H1 (cell line): ENCODE data around the gene SEMA3C.

Experiments used
- CBX5 ChIP-seq: fragments of 300-800, 300-1000 bp; sonication (generic); IDR thresholded peaks from 2 replicates; pipeline ENCODE4 v1.7.1; 2016; ENCODE audit warnings: antibody characterized with exemption, low read length, low read depth
- FOSL1 ChIP-seq: IDR thresholded peaks from 2 replicates; pipeline ENCODE4 v1.6.1; 2011; ENCODE audit warnings: mild to moderate bottlenecking, low read depth, low read length, moderate library complexity; ENCODE audit not compliant: insufficient read depth

DNA sequence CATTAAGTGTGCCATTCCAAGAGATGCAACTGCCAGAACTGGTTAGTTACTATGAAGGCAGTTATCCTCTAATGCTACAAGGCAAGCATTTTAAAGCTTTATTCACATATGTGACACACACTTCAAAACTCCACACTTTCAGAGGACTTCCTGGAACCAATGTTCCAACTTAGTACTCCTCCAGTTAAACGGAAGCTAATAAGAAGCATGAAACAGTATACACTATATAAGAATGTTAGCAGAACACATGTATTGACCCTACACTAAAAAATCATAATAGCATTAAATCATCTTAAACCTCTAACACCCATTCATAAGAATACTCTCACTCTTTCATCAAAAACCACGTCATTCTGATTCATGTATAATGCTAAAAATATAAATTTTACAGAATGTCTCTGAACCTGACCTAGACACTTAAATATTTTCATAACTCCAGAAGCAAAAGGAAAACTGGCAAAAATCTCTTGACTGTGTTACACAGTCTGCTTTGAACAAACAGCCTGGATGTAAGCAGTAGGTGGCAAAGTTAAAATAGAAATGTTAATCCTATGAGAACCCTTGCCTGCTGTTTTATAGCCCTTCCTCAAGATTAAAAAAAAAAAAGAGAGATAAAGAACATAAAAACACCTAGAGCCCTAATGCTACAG, 135.0 kb downstream of the SEMA3C start:
- no peak for TF ChIP-seq FOSL1
- no peak for TF ChIP-seq CBX5
